PC-3 (cell line): ENCODE measurements around the gene LUC7L.

Experiments used
- CTCF ChIP-seq: fragments of 300-600 bp; sonication (generic); conservative IDR thresholded peaks from 2 replicates; pipeline ENCODE4 v1.5.1; 2017; ENCODE audit warnings: antibody characterized with exemption, low read depth, mild to moderate bottlenecking, low read length
- EZH2 ChIP-seq: fragments of 300-600 bp; sonication (generic); IDR thresholded peaks from one replicate; pipeline ENCODE4 v1.6.1; 2017; ENCODE audit warnings: antibody characterized with exemption, mild to moderate bottlenecking, low read length; ENCODE audit not compliant: unreplicated experiment

GRCh38 chr16:220021-220420, 9.2 kb downstream of the LUC7L start:
- TF ChIP-seq CTCF (no peak), EZH2 (no peak)
